GM23338 (cell line): Measurements from ENCODE around the gene AHDC1.

Experiments used
- CREB1 ChIP-seq: fragments of 250-450 bp; sonication (Bioruptor Pico); IDR thresholded peaks from 2 replicates; pipeline ENCODE4 v1.5.0; 2020; ENCODE audit warnings: low read depth, mild to moderate bottlenecking, moderate library complexity
- CTCF ChIP-seq, 2 experiments: fragments of 200-600 bp in 1 of 2; sonication (generic) in 1 of 2; conservative IDR thresholded peaks; 2 replicates each; pipeline versions ENCODE4 v1.5.1 to v1.6.1; 2016 to 2017; ENCODE audit warnings: antibody characterized with exemption in 2 of 2, low read depth in 2 of 2, mild to moderate bottlenecking in 2 of 2, moderate library complexity in 1 of 2
- ETS1 ChIP-seq: IDR thresholded peaks from 2 replicates; pipeline ENCODE4 v1.6.1; 2016; ENCODE audit warnings: antibody characterized with exemption
- EZH2 ChIP-seq: fragments of 200-600 bp; sonication (generic); IDR thresholded peaks from one replicate; pipeline ENCODE4 v1.8.0; 2017; ENCODE audit warnings: antibody characterized with exemption, mild to moderate bottlenecking, low read depth; ENCODE audit not compliant: unreplicated experiment
- EZH2phosphoT487 ChIP-seq: fragments of 200-600 bp; sonication (generic); IDR thresholded peaks from one replicate; pipeline ENCODE4 v1.8.1; 2018; ENCODE audit warnings: antibody characterized with exemption; ENCODE audit not compliant: unreplicated experiment
- JUNB ChIP-seq: IDR thresholded peaks from one replicate; pipeline ENCODE4 v1.6.1; 2016; ENCODE audit warnings: antibody characterized with exemption; ENCODE audit not compliant: unreplicated experiment
- NANOG ChIP-seq: IDR thresholded peaks from 2 replicates; pipeline ENCODE4 v1.6.1; 2016; ENCODE audit warnings: antibody characterized with exemption, borderline replicate concordance
- POLR2AphosphoS5 ChIP-seq: IDR thresholded peaks from 2 replicates; pipeline ENCODE4 v1.6.1; 2016; ENCODE audit warnings: antibody characterized with exemption, low read depth
- REST ChIP-seq: IDR thresholded peaks from one replicate; pipeline ENCODE4 v1.6.1; 2018; ENCODE audit warnings: antibody characterized with exemption; ENCODE audit not compliant: unreplicated experiment
- STAT1 ChIP-seq: IDR thresholded peaks from one replicate; pipeline ENCODE4 v1.6.1; 2016; ENCODE audit warnings: antibody characterized with exemption; ENCODE audit not compliant: unreplicated experiment
- ZNF114 ChIP-seq: fragments of 250-450 bp; sonication (Bioruptor Pico); IDR thresholded peaks from 2 replicates; pipeline ENCODE4 v1.5.0; 2020; ENCODE audit warnings: mild to moderate bottlenecking, moderate library complexity
- ZNF331 ChIP-seq: fragments of 250-450 bp; sonication (Bioruptor Pico); IDR thresholded peaks from 2 replicates; pipeline ENCODE4 v1.5.0; 2020; ENCODE audit warnings: low read depth, mild to moderate bottlenecking, moderate library complexity
- ZNF462 ChIP-seq: fragments of 250-450 bp; sonication (Bioruptor Pico); IDR thresholded peaks from 2 replicates; pipeline ENCODE4 v1.5.0; 2020; ENCODE audit warnings: mild to moderate bottlenecking, moderate library complexity

- TF ChIP-seq CTCF (conservative IDR thresholded peaks at IDR 0.05; ENCODE audit: low read depth in 2 of 2) (no peak), ZNF331 (CRISPR knock-in tag) (no peak), EZH2 (no peak), POLR2AphosphoS5 (no peak), REST (no peak), JUNB (no peak), CREB1 (no peak), ETS1 (no peak), EZH2phosphoT487 (no peak), STAT1 (no peak), ZNF114 (CRISPR knock-in tag) (no peak), NANOG (no peak), ZNF462 (no peak)
Measured at GRCh38 chr1:27594564-27595510, 9.1 kb downstream of the AHDC1 start.
